ENCODE data around the gene RNF227. TPM values are rescaled to one million over a fixed set of nuclear protein-coding genes. Genes with fewer than 3 reads are reported as not detected.

RNF227 gene
- total RNA-seq, 1 donor from 2014 or later = 3.1 TPM

DNA sequence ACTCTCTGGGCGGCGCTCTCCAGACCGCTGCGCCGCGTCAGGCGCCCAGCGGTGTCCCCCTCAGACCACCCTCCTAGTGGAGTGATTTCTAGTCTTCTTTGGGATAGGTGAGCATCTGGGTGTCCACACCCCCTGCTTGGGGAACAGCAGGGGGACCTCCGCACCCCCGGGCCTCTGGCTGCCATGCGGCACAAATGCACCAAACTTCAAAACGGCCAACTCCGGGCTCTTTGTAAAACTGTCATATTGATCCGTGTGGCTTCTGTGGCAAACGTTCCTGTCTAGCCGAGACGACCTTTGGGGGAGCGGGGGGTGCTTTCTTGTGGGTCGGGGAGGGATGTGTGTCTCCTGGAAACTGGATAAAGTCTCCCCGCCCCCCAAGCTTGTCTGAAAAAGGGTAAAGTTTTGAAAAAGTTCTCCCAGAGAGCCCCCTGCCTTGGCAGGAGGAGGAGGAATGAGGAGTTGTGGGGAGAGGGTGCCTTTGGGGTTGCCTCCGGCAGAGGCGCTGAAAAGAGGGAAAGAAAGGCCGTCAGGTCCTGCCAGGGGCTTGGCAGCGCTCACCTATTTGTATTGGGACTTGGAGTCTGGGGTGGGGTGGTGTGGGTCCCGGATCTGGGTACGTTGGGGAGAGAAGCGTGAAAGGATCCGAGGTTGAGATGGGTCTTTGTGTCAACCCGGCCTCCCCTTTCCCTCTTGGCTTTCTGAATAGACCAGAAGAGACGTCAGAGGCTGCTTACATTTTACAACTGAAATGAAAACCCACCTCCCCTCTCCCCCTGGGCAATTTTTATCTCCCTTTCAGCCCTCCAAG lies 29.7 kb downstream of the RNF227 start:
- Mint-ChIP-seq H3K27ac (no peak overlapping the region), H3K27me3 (ENCODE audit: low read depth) (no peaks in the 10 kb centered on the region), H3K9me3 (no peaks in the 10 kb centered on the region), H3K4me3 (no peak overlapping the region), H3K4me1 (peaks cover 6% of the 10 kb centered on the region), H3K36me3 (peaks cover 7% of the 10 kb centered on the region)
- TF ChIP-seq, protein P1, sequence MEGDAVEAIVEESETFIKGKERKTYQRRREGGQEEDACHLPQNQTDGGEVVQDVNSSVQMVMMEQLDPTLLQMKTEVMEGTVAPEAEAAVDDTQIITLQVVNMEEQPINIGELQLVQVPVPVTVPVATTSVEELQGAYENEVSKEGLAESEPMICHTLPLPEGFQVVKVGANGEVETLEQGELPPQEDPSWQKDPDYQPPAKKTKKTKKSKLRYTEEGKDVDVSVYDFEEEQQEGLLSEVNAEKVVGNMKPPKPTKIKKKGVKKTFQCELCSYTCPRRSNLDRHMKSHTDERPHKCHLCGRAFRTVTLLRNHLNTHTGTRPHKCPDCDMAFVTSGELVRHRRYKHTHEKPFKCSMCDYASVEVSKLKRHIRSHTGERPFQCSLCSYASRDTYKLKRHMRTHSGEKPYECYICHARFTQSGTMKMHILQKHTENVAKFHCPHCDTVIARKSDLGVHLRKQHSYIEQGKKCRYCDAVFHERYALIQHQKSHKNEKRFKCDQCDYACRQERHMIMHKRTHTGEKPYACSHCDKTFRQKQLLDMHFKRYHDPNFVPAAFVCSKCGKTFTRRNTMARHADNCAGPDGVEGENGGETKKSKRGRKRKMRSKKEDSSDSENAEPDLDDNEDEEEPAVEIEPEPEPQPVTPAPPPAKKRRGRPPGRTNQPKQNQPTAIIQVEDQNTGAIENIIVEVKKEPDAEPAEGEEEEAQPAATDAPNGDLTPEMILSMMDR (IDR thresholded peaks at IDR 0.05; ENCODE audit: unreplicated experiment) = no peak
- DNase-seq (ENCODE audit: low spot score in 2 of 2, unreplicated experiment in 2 of 2) = peak in 1 of 2 experiments; percentile 59

DNA sequence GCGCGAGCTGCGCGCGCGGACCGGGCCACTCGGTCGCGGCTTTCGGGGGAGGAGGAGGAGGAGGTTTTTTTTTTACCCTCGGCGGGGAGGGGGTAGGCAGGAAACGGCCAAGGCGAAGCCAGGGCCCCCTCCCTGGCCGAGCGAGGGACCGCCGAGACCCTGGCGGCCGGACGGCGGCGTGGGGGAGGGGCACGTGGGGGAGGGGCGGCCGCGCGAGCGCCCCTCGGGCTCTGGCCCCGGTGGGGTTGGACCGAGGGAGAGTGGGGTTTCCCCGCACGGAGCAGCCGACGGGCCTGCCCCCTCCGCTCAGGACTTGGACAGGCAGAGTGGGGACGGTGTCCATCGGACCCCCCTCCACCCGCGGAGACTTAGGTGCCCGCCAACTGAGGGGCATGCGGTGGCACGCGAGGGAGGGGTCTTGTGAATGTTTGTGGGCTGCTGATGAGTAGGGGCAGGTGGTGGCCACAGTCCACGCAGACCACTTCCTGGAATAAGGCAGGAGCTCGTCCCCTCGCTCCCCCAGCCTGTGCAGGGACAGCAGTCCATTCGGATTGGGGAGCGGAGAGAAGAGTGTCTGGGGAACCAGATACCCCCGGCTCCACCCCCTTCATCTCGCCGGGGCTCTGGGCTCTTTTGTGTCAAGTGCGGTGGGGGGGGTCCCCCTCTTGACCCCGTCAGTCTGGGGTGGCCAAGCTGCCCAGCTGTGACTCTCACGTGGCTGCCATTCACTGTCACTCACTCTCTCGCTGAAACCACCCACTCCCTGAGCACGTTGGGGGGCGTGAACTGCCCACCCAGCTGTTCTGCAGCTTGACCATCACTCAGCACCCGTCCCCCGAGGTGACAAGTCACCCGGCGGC lies 30.5 kb downstream of the RNF227 start:
- peak in 1 of 2 experiments; percentile 55 for DNase-seq (ENCODE audit: low spot score in 2 of 2, unreplicated experiment in 2 of 2)
- Mint-ChIP-seq H3K27me3 (ENCODE audit: low read depth) (no peaks in the 10 kb centered on the region), H3K36me3 (peaks cover 4% of the 10 kb centered on the region), H3K9me3 (no peaks in the 10 kb centered on the region), H3K4me1 (peaks cover 6% of the 10 kb centered on the region), H3K4me3 (peak overlapping the region; percentile 58), H3K27ac (no peak overlapping the region)
- TF ChIP-seq, protein P1 (IDR thresholded peaks at IDR 0.05; ENCODE audit: unreplicated experiment) = no peak

DNA sequence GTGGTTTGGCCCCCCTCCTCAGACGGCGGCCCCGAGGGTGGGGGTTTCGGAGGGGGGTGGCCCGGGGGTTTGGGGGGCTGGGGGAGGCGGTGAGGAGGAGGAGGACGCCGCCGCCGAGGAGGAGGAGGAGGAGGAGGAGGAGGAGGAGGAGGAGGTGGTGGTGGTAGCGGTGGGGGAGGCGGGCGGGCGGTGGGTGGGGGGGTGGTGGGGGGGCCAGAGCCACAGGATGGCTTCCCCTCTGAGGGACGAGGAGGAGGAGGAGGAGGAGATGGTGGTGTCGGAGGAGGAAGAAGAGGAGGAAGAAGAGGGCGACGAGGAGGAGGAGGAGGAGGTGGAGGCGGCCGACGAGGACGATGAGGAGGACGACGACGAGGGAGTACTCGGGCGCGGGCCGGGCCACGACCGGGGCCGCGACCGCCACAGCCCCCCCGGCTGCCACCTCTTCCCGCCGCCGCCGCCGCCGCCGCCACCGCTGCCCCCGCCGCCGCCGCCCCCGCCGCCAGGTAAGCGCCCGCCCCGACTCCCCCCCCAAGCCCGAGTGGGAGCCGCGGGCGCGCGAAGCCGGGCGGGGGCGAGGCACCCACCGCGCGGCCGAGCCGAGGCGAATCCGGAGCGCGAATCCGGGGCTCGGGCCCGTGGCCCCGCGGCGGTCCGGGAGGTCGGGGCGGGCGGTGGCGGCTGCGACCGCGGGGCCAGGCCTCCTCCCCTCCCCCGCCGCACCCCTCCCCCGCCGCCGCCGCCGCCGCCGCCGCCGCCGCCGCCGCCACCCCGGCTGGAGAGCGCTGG lies 31.3 kb downstream of the RNF227 start:
- Mint-ChIP-seq H3K36me3 (no peaks in the 10 kb centered on the region), H3K4me1 (peaks cover 6% of the 10 kb centered on the region), H3K9me3 (no peaks in the 10 kb centered on the region), H3K27ac (peak overlapping the region; percentile 74), H3K4me3 (peak overlapping the region; percentile 65), H3K27me3 (ENCODE audit: low read depth) (no peaks in the 10 kb centered on the region)
- TF ChIP-seq, protein P1 (IDR thresholded peaks at IDR 0.05; ENCODE audit: unreplicated experiment) = no peak
- no peak for DNase-seq (ENCODE audit: low spot score in 2 of 2, unreplicated experiment in 2 of 2)

DNA sequence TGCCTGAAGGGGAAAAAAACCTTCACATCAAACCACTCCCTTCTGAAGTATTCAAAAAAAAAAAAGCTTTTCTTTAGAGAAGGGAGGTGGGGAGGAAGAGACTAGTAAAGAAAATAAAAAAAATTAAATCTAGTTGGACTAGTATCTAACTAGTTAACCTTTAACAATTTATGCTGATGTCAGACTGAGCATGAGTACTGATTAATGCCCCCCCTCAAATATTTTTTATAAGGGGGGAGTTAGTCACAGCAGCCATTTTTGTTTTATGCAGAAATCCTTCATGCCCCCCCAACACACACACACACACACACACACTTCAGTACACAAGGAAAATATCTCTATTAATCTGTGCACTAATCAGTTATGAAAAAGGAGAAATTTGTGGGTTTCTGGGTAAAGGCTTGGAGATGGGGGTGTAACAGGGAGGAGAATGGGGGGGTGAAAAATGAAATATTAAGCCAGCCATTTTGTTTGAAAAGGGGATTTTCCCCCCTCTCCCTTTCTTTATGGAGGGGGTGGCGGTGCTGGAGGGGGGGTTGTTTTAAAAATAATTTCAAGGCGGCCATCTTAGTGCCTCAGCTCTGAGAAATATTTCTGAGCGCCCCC lies 32.2 kb downstream of the RNF227 start:
- Mint-ChIP-seq H3K9me3 (no peaks in the 10 kb centered on the region), H3K4me1 (peaks cover 6% of the 10 kb centered on the region), H3K36me3 (no peaks in the 10 kb centered on the region), H3K4me3 (no peak overlapping the region), H3K27me3 (ENCODE audit: low read depth) (no peaks in the 10 kb centered on the region), H3K27ac (no peak overlapping the region)
- DNase-seq (ENCODE audit: low spot score in 2 of 2, unreplicated experiment in 2 of 2) = no peak
- TF ChIP-seq, protein P1 (IDR thresholded peaks at IDR 0.05; ENCODE audit: unreplicated experiment) = no peak

DNA sequence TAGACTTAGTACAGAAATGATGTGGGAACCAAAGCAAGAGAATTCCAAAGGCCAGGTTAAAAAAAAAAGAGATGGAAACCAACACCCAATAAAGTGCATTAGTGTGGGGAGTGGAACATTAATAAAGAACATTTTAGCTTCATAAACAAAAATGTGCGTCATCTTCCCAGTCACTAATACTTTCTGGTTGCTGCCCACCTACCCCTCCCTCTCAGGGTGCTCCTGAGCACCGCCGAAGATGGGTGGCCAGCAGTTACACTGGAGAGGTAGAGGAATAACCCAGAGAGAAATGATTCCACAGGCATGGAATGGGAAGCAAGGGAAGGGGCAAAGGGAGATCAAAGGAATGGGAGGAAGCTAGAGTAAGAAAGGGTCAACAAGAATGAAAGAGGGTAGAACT lies 33.5 kb downstream of the RNF227 start:
- peaks cover 6% of the 10 kb centered on the region for H3K4me1 Mint-ChIP-seq
- TF ChIP-seq, protein P1 (IDR thresholded peaks at IDR 0.05; ENCODE audit: unreplicated experiment) = no peak
- H3K9me3 Mint-ChIP-seq = no peaks in the 10 kb centered on the region
- H3K27me3 Mint-ChIP-seq (ENCODE audit: low read depth) = no peaks in the 10 kb centered on the region
- H3K36me3 Mint-ChIP-seq = no peaks in the 10 kb centered on the region
- no peak overlapping the region for H3K27ac Mint-ChIP-seq
- no peak for DNase-seq (ENCODE audit: low spot score in 2 of 2, unreplicated experiment in 2 of 2)
- no peak overlapping the region for H3K4me3 Mint-ChIP-seq
